NCI-H2196 (cell line): Measurements from ENCODE around the gene BRD3OS.

Source experiments
- DNase-seq: peaks from one replicate; lab custom pipeline; 2025; ENCODE audit not compliant: unreplicated experiment; lab: John Stamatoyannopoulos, UW

The BRD3OS gene

GRCh38 chr9:134049772-134050588 is 24.7 kb downstream of the BRD3OS start:
- DNase-seq = no peak

- DNase-seq = no peak
These were observed 25.4 kb downstream of the BRD3OS start for GRCh38 chr9:134050726-134051125.

- no peak for DNase-seq
These were observed 26.0 kb downstream of the BRD3OS start for GRCh38 chr9:134051319-134051718.

- no peak for DNase-seq
These were observed 27.2 kb downstream of the BRD3OS start for GRCh38 chr9:134052491-134052890.

GRCh38 chr9:134052941-134053340 is 27.7 kb downstream of the BRD3OS start:
- no peak for DNase-seq

GRCh38 chr9:134053401-134053871 is 28.2 kb downstream of the BRD3OS start:
- DNase-seq = no peak

- no peak for DNase-seq
These were observed 28.9 kb downstream of the BRD3OS start for GRCh38 chr9:134053941-134054761.

GRCh38 chr9:134054891-134055811 is 29.9 kb downstream of the BRD3OS start:
- no peak for DNase-seq

GRCh38 chr9:134055981-134056461 is 30.7 kb downstream of the BRD3OS start:
- peak; percentile 89 for DNase-seq

- no peak for DNase-seq
These were observed 31.4 kb downstream of the BRD3OS start for GRCh38 chr9:134056483-134057306.

GRCh38 chr9:134057307-134057657 is 32.0 kb downstream of the BRD3OS start:
- no peak for DNase-seq

GRCh38 chr9:134057751-134058701 is 32.7 kb downstream of the BRD3OS start:
- DNase-seq = no peak

GRCh38 chr9:134058716-134059115 is 33.4 kb downstream of the BRD3OS start:
- no peak for DNase-seq

- no peak for DNase-seq
These were observed 33.9 kb downstream of the BRD3OS start for GRCh38 chr9:134059188-134059641.

- DNase-seq = no peak
These were observed 34.5 kb downstream of the BRD3OS start for GRCh38 chr9:134059661-134060395.

- DNase-seq = no peak
These were observed 35.3 kb downstream of the BRD3OS start for GRCh38 chr9:134060546-134060945.

GRCh38 chr9:134061019-134061687 is 35.9 kb downstream of the BRD3OS start:
- DNase-seq = no peak
